Measurements from ENCODE around the gene MRNIP. TPM values are rescaled to one million over a fixed set of nuclear protein-coding genes. Genes with fewer than 3 reads are reported as not detected.

MRNIP gene
- total RNA-seq, 4 donors from 2014 or later: 17.9 to 50.6 (median 34.3) TPM

GRCh38 chr5:179905161-179905560, 46.5 kb upstream of the MRNIP start:
- no peak for ATAC-seq
- 80 to 90% methylated on average over 8 of the region's 8 CpGs for WGBS, 2 donors (ENCODE audit: low coverage in 1 of 2)
- Histone ChIP-seq H3K4me3 (no peak overlapping the region), H3K4me1 (peaks cover 0 to 26% (median 9%) of the 10 kb centered on the region in 3 donors), H3K27ac (no peak overlapping the region), H3K36me3 (peaks cover 0 to 43% of the 10 kb centered on the region in 2 donors), H3K27me3 (no peaks in the 10 kb centered on the region), H3K9me3 (no peaks in the 10 kb centered on the region)
- no peak for TF ChIP-seq CTCF (IDR thresholded peaks at IDR 0.05)
- no peak for TF ChIP-seq EP300 (IDR thresholded peaks at IDR 0.05)
- no peak for TF ChIP-seq POLR2AphosphoS5 (IDR thresholded peaks at IDR 0.05)
- no peak for TF ChIP-seq POLR2A (IDR thresholded peaks at IDR 0.05)

DNA sequence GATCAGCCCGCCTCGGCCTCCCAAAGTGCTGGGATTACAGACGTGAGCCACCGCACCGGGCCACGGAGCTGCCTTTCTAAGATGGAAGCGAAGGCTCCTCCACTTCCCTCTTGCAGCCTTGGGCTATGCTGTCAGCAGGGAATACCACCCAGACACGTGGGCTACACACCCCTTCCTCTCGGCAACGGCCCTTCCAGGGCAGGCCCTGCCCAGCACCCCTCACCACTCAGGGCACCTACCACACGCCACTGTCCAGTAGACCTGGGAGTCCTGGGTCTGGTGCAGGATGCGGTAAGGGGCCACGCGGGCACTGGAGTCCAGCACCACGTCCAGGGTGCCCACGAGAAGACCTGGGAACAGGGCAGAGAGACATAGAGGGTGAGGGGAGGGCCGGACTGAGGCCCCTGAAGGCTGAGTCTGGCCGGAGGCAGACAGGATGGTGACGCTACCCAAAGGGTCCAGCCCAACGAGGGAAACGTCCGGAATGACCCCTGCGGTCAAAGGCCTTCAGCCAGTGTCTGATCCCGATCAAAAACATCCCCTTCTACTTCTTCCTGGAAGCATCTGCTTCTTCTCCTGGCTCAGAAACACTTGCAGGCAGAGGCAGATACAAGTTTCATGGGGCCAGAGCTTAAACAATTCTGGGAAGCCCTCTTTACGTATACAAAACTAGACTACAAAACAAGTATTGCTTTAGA, 46.0 kb upstream of the MRNIP start:
- Histone ChIP-seq H3K9me3 (no peaks in the 10 kb centered on the region), H3K27ac (no peak overlapping the region), H3K27me3 (no peaks in the 10 kb centered on the region), H3K4me3 (no peak overlapping the region), H3K4me1 (peaks cover 0 to 26% (median 9%) of the 10 kb centered on the region in 3 donors), H3K36me3 (peaks cover 0 to 48% of the 10 kb centered on the region in 2 donors)
- ATAC-seq: no peak
- 73 to 83% methylated on average over 2 to 7 of the region's 25 CpGs for WGBS, 2 donors (ENCODE audit: low coverage in 1 of 2)
- TF ChIP-seq EP300 (IDR thresholded peaks at IDR 0.05) (no peak), POLR2AphosphoS5 (IDR thresholded peaks at IDR 0.05) (no peak), POLR2A (IDR thresholded peaks at IDR 0.05) (no peak), CTCF (IDR thresholded peaks at IDR 0.05) (no peak)

DNA sequence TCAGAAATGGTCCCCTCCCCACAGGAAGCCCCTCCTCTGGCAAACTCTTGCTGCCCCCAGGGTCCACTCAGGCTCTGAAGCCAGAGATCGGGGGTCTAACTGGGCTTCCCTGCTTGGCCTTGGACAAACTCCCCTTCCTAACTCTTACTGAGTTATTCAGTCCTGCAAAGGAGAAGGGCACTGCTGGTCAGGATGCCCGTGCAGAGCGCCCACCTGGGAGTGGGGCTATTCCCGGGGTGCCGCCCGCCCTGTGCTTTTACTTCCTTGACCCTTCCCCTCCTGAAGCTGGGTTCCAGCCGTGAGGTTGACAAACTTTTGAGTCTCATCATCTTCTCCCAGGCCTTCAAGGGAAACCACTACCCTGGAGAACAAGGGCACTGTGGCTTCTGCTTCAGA, 44.1 kb upstream of the MRNIP start:
- Histone ChIP-seq H3K27ac (no peak overlapping the region), H3K9me3 (no peaks in the 10 kb centered on the region), H3K36me3 (peaks cover 0 to 67% of the 10 kb centered on the region in 2 donors), H3K4me1 (peaks cover 0 to 16% (median 2%) of the 10 kb centered on the region in 3 donors), H3K4me3 (no peak overlapping the region), H3K27me3 (no peaks in the 10 kb centered on the region)
- no CpG with 5 or more reads among the region's 7 CpGs for WGBS, 2 donors (ENCODE audit: low coverage in 1 of 2)
- ATAC-seq: no peak
- TF ChIP-seq CTCF (IDR thresholded peaks at IDR 0.05): no peak
- TF ChIP-seq POLR2A (IDR thresholded peaks at IDR 0.05): no peak
- TF ChIP-seq EP300 (IDR thresholded peaks at IDR 0.05): no peak
- TF ChIP-seq POLR2AphosphoS5 (IDR thresholded peaks at IDR 0.05): no peak

GRCh38 chr5:179901915-179902762, 43.5 kb upstream of the MRNIP start:
- no peak for TF ChIP-seq POLR2A (IDR thresholded peaks at IDR 0.05)
- no peak for TF ChIP-seq CTCF (IDR thresholded peaks at IDR 0.05)
- no peak for TF ChIP-seq POLR2AphosphoS5 (IDR thresholded peaks at IDR 0.05)
- no peak for TF ChIP-seq EP300 (IDR thresholded peaks at IDR 0.05)
- H3K4me3 ChIP-seq: no peak overlapping the region
- no peak for ATAC-seq
- no peaks in the 10 kb centered on the region for H3K9me3 ChIP-seq
- WGBS, 2 donors (ENCODE audit: low coverage in 1 of 2): 73% methylated on average over 6 of the region's 15 CpGs; no CpG with 5 or more reads in 1 of the 2 donors
- no peak overlapping the region for H3K27ac ChIP-seq
- peaks cover 0 to 73% of the 10 kb centered on the region in 2 donors for H3K36me3 ChIP-seq
- peaks cover 0 to 15% (median 2%) of the 10 kb centered on the region in 3 donors for H3K4me1 ChIP-seq
- H3K27me3 ChIP-seq: no peaks in the 10 kb centered on the region

Data from gastroesophageal sphincter (tissue), 4 donors.